ENCODE data around the gene FCRLB.
"Not testable (repeated sequence)": the region's sequence is repeated elsewhere in the genome, so short reads cannot be mapped to it uniquely, and the experiment has no call there.

FCRLB gene, protein sequence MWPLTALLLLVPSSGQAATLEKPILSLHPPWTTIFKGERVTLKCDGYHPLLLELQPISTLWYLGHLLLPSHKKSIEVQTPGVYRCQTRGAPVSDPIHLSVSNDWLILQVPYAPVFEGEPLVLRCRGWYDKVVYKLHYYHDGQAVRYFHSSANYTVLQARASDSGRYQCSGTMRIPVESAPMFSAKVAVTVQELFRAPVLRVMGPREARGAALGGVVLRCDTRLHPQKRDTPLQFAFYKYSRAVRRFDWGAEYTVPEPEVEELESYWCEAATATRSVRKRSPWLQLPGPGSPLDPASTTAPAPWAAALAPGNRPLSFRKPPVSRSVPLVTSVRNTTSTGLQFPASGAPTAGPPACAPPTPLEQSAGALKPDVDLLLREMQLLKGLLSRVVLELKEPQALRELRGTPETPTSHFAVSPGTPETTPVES

GRCh38 chr1:161720956-161721737 lies at the start of gene FCRLB:
Gene FCRLB (plus strand): TSS chr1:161721544. CDS start chr1:161722673, 1,129 bp downstream.
- no peak within 1 kb of the TSS for H3K4me3 ChIP-seq (ENCODE audit: control insufficient read depth, low read depth, low read length)
- no peak for DNase-seq (ENCODE audit: low read depth)
- TF ChIP-seq CTCF (conservative IDR thresholded peaks at IDR 0.05; ENCODE audit: control insufficient read depth, insufficient read depth, low read depth, low read length): no peak

- not testable (repeated sequence) for H3K4me3 ChIP-seq (ENCODE audit: control insufficient read depth, low read depth, low read length); DNase-seq (ENCODE audit: low read depth)
Measured at GRCh38 chr1:161673437-161673836, 47.9 kb upstream of the FCRLB start.

- not testable (repeated sequence) for H3K4me3 ChIP-seq (ENCODE audit: control insufficient read depth, low read depth, low read length); DNase-seq (ENCODE audit: low read depth)
Measured at GRCh38 chr1:161674447-161674846, 46.9 kb upstream of the FCRLB start.

- not testable (repeated sequence) for H3K4me3 ChIP-seq (ENCODE audit: control insufficient read depth, low read depth, low read length); DNase-seq (ENCODE audit: low read depth)
Measured at GRCh38 chr1:161674908-161675307, 46.4 kb upstream of the FCRLB start.

- DNase-seq (ENCODE audit: low read depth): no peak
- no peak overlapping the region for H3K4me3 ChIP-seq (ENCODE audit: control insufficient read depth, low read depth, low read length)
- no peak for TF ChIP-seq CTCF (conservative IDR thresholded peaks at IDR 0.05; ENCODE audit: control insufficient read depth, insufficient read depth, low read depth, low read length)
Measured at GRCh38 chr1:161676441-161676840, 44.9 kb upstream of the FCRLB start.

DNA sequence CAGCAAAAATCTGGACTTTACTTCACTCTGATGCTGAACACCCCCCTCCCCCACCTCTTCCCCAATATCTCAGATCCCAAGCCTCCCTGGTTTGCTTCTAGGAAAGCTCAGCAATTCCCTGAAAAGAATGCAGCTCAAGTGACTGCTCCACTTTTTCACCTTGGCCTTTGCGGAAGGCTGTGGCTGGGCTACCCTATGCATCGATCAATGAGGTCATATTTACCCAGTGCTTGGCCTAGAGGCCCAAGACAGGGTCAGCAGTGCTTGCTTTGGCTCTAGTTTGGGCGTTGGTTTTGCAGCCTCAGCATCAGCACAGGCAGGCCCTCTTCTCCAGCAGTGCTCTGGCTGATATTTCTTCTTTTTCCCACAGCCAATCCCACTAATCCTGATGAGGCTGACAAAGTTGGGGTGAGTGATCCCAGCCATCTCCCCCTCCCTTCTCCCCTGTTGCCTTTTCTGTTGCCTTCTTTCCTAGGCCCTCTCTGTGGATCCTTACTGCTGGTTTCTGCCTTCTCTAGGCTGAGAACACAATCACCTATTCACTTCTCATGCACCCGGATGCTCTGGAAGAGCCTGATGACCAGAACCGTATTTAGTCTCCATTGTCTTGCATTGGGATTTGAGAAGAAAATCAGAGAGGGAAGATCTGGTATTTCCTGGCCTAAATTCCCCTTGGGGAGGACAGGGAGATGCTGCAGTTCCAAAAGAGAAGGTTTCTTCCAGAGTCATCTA lies 44.2 kb upstream of the FCRLB start:
- DNase-seq (ENCODE audit: low read depth): no peak
- no peak for TF ChIP-seq CTCF (conservative IDR thresholded peaks at IDR 0.05; ENCODE audit: control insufficient read depth, insufficient read depth, low read depth, low read length)
- no peak overlapping the region for H3K4me3 ChIP-seq (ENCODE audit: control insufficient read depth, low read depth, low read length)

- no peak for TF ChIP-seq CTCF (conservative IDR thresholded peaks at IDR 0.05; ENCODE audit: control insufficient read depth, insufficient read depth, low read depth, low read length)
- DNase-seq (ENCODE audit: low read depth): no peak
- H3K4me3 ChIP-seq (ENCODE audit: control insufficient read depth, low read depth, low read length): no peak overlapping the region
Measured at GRCh38 chr1:161678500-161678899, 42.8 kb upstream of the FCRLB start.

- H3K4me3 ChIP-seq (ENCODE audit: control insufficient read depth, low read depth, low read length): no peak overlapping the region
- no peak for DNase-seq (ENCODE audit: low read depth)
- TF ChIP-seq CTCF (conservative IDR thresholded peaks at IDR 0.05; ENCODE audit: control insufficient read depth, insufficient read depth, low read depth, low read length): no peak
Measured at GRCh38 chr1:161681879-161682278, 39.5 kb upstream of the FCRLB start.

Data from fibroblast of mammary gland (primary cell).